Measurements from ENCODE around the gene SPEF2.

The SPEF2 gene

GRCh38 chr5:35777358-35778087, 159.9 kb downstream of the SPEF2 start (continued):
- TF ChIP-seq ZNF830 (tag by site-specific recombination; IDR thresholded peaks at IDR 0.05; ENCODE audit: low read depth), result no peak
- no peak for TF ChIP-seq ZNF133 (tag by site-specific recombination; IDR thresholded peaks at IDR 0.05)
- peak; percentile 52; the same call in 1 of the 2 replicates for TF ChIP-seq ZNF560 (tag by site-specific recombination; IDR thresholded peaks at IDR 0.05; ENCODE audit: borderline replicate concordance)
- peak; percentile 92 for TF ChIP-seq ZNF433 (tag by site-specific recombination; IDR thresholded peaks at IDR 0.05; ENCODE audit: low read depth)
- 0 out of 2 replicates have a peak, but pooled peaks have one; percentile 65 for TF ChIP-seq ZNF221 (tag by site-specific recombination; IDR thresholded peaks at IDR 0.05; ENCODE audit: borderline replicate concordance)
- TF ChIP-seq, protein P1, sequence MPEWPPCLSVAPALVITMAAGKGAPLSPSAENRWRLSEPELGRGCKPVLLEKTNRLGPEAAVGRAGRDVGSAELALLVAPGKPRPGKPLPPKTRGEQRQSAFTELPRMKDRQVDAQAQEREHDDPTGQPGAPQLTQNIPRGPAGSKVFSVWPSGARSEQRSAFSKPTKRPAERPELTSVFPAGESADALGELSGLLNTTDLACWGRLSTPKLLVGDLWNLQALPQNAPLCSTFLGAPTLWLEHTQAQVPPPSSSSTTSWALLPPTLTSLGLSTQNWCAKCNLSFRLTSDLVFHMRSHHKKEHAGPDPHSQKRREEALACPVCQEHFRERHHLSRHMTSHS (tag by site-specific recombination; IDR thresholded peaks at IDR 0.05), result no peak
- TF ChIP-seq ZNF10 (tag by site-specific recombination; IDR thresholded peaks at IDR 0.05), result no peak
- no peak for TF ChIP-seq ZNF521 (tag by site-specific recombination; IDR thresholded peaks at IDR 0.05)
- TF ChIP-seq ZNF707 (tag by site-specific recombination; IDR thresholded peaks at IDR 0.05), result no peak
- TF ChIP-seq, protein P2, sequence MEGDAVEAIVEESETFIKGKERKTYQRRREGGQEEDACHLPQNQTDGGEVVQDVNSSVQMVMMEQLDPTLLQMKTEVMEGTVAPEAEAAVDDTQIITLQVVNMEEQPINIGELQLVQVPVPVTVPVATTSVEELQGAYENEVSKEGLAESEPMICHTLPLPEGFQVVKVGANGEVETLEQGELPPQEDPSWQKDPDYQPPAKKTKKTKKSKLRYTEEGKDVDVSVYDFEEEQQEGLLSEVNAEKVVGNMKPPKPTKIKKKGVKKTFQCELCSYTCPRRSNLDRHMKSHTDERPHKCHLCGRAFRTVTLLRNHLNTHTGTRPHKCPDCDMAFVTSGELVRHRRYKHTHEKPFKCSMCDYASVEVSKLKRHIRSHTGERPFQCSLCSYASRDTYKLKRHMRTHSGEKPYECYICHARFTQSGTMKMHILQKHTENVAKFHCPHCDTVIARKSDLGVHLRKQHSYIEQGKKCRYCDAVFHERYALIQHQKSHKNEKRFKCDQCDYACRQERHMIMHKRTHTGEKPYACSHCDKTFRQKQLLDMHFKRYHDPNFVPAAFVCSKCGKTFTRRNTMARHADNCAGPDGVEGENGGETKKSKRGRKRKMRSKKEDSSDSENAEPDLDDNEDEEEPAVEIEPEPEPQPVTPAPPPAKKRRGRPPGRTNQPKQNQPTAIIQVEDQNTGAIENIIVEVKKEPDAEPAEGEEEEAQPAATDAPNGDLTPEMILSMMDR (tag by site-specific recombination; IDR thresholded peaks at IDR 0.05), result no peak
- TF ChIP-seq, protein P3, sequence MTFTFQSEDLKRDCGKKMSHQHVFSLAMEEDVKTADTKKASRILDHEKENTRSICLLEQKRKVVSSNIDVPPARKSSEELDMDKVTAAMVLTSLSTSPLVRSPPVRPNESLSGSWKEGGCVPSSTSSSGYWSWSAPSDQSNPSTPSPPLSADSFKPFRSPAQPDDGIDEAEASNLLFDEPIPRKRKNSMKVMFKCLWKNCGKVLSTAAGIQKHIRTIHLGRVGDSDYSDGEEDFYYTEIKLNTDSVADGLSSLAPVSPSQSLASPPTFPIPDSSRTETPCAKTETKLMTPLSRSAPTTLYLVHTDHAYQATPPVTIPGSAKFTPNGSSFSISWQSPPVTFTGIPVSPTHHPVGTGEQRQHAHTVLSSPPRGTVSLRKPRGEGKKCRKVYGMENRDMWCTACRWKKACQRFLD (tag by site-specific recombination; IDR thresholded peaks at IDR 0.05), result no peak
- no peak; the same call in 1 of the 2 replicates for TF ChIP-seq TSHZ1 (tag by site-specific recombination; IDR thresholded peaks at IDR 0.05; ENCODE audit: borderline replicate concordance)
- TF ChIP-seq ZNF529 (tag by site-specific recombination; IDR thresholded peaks at IDR 0.05; ENCODE audit: insufficient replicate concordance), result peak; percentile 65
- TF ChIP-seq ZNF426 (tag by site-specific recombination; IDR thresholded peaks at IDR 0.05), result peak; percentile 93
- no peak for TF ChIP-seq ZNF677 (tag by site-specific recombination; IDR thresholded peaks at IDR 0.05)
- TF ChIP-seq ZFP41 (tag by site-specific recombination; IDR thresholded peaks at IDR 0.05; ENCODE audit: borderline replicate concordance), result no peak
- TF ChIP-seq ZFP37 (tag by site-specific recombination; IDR thresholded peaks at IDR 0.05), result peak; percentile 80; the same call in 1 of the 2 replicates
- no peak for TF ChIP-seq ZSCAN5A (tag by site-specific recombination; IDR thresholded peaks at IDR 0.05)
- no peak for TF ChIP-seq YY1 (tag by site-specific recombination; IDR thresholded peaks at IDR 0.05)
- TF ChIP-seq ZNF362 (tag by site-specific recombination; IDR thresholded peaks at IDR 0.05), result peak; percentile 36; the same call in 1 of the 2 replicates
- 0 out of 2 replicates have a peak, but pooled peaks have one; percentile 19 for TF ChIP-seq ZNF341 (tag by site-specific recombination; IDR thresholded peaks at IDR 0.05; ENCODE audit: low read depth)
- TF ChIP-seq INSM2 (tag by site-specific recombination; IDR thresholded peaks at IDR 0.05), result no peak
- no peak for TF ChIP-seq SETDB1 (IDR thresholded peaks at IDR 0.05; ENCODE audit: insufficient read length, low read length)
- TF ChIP-seq, protein P4, sequence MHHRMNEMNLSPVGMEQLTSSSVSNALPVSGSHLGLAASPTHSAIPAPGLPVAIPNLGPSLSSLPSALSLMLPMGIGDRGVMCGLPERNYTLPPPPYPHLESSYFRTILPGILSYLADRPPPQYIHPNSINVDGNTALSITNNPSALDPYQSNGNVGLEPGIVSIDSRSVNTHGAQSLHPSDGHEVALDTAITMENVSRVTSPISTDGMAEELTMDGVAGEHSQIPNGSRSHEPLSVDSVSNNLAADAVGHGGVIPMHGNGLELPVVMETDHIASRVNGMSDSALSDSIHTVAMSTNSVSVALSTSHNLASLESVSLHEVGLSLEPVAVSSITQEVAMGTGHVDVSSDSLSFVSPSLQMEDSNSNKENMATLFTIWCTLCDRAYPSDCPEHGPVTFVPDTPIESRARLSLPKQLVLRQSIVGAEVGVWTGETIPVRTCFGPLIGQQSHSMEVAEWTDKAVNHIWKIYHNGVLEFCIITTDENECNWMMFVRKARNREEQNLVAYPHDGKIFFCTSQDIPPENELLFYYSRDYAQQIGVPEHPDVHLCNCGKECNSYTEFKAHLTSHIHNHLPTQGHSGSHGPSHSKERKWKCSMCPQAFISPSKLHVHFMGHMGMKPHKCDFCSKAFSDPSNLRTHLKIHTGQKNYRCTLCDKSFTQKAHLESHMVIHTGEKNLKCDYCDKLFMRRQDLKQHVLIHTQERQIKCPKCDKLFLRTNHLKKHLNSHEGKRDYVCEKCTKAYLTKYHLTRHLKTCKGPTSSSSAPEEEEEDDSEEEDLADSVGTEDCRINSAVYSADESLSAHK (tag by site-specific recombination; IDR thresholded peaks at IDR 0.05), result no peak

Data from HEK293 (cell line).